D721Med (cell line): ENCODE measurements around the gene COL4A1.

Experiments
- DNase-seq: peaks from one replicate; pipeline ENCODE4 v3.0.0; 2011; ENCODE audit warnings: low spot score; ENCODE audit not compliant: insufficient read length
- FAIRE-seq: peaks from 2 replicates; lab custom pipeline; 2011; peaks lifted over from hg19 to GRCh38; lab: Jason Lieb, UNC
- TF ChIP-seq, protein P1 (sequence below): IDR thresholded peaks from 2 replicates; pipeline ENCODE4 v1.5.1; 2012; ENCODE audit warnings: mild to moderate bottlenecking, control low read depth; ENCODE audit not compliant: insufficient read depth; ENCODE audit errors: missing control alignments

The COL4A1 gene

DNA sequence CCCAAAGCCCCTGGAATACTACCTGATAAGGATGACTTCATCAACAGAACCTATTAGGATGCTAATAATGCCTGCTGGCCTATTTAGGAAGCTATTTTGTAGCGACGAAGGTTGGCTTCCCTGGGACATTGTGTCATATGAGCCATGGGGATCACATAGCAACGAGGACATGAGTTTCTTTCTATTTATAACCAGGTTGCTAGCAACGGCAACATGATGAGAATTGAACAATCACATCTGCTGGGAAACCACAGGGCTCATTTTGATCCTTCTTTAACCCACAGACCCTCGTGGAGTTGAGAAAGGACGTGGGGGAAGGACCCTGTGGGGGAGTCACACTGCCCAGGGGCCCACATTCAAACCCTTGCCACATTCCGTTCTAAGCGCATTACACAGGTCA lies 172.2 kb downstream of the COL4A1 start:
- DNase-seq (no peak), FAIRE-seq (no peak)
- TF ChIP-seq, protein P1, sequence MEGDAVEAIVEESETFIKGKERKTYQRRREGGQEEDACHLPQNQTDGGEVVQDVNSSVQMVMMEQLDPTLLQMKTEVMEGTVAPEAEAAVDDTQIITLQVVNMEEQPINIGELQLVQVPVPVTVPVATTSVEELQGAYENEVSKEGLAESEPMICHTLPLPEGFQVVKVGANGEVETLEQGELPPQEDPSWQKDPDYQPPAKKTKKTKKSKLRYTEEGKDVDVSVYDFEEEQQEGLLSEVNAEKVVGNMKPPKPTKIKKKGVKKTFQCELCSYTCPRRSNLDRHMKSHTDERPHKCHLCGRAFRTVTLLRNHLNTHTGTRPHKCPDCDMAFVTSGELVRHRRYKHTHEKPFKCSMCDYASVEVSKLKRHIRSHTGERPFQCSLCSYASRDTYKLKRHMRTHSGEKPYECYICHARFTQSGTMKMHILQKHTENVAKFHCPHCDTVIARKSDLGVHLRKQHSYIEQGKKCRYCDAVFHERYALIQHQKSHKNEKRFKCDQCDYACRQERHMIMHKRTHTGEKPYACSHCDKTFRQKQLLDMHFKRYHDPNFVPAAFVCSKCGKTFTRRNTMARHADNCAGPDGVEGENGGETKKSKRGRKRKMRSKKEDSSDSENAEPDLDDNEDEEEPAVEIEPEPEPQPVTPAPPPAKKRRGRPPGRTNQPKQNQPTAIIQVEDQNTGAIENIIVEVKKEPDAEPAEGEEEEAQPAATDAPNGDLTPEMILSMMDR: no peak

DNA sequence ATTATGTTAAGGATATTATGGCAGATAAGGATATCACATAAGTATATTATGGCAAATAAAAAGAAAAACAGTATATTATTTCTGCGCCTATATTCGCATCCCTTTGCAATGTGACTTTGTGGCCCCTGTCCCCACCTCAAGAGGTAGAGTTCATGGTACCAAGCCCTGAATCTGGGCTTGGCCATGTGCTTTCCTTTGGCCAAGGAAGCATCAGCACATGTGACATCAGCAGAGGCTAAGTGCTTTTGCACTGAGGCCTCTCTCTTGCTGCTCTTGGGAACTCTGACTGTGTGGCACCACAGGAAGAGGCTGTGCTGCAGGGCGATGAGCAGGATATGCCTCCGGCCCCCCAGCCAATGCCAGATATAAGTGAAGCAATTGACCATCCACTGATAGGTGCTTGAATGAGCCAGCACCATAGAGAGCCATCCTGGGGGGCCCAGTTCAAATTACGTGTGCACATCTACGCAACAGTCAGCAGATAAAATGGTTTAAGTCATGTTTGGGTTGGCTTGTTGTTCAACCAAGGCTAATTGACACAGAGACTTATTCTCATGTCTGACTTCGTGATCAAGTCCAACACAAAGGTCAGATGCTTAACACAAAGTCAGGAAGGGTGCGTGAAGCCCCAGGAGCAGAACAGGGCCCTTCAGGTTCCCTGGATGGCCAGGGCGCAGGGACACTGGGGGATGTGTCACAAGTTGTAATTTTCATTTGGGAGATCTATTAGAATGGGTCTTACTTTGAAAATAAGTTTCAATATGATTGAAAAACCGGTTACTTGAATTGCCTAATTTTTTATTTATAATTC lies 173.3 kb downstream of the COL4A1 start:
- DNase-seq: no peak
- TF ChIP-seq, protein P1: no peak
- no peak for FAIRE-seq

DNA sequence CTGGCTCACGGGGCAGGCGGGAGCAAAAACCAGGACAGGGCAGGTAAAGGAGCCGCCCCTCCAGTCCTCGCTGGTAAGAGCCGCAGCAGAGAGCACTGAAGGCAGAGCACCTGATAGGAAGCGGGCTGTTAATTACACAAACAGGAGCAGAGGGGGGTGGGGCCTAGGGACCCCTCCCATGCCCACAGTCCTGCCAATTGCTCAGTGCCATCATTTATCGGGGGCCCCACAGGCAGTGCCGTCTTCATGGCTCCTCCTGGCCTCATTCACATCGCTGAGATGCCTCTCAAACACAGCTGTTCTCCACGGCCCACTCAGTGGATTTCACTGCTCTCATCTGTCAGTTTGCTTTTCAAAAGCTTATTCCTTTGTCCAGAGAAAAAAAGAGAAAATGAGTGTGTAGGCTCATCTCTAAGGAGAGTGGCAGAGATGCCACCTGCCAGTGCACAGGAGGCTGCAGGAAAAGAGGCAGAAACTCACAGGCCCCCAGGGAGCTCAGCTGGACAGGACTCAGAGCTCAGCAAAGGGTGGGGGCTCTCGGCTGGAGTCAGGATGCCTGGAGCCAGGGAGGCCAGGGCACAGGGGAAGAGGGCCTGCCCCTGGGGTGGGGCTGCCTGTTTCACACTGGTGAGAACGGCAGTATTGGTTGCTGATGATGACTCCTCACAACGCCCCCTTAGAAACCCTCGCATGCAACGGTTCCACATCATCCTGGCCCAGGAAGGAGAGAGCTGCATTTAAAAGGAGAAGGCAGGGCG lies 174.6 kb downstream of the COL4A1 start:
- no peak for FAIRE-seq
- DNase-seq: no peak
- TF ChIP-seq, protein P1: no peak

DNA sequence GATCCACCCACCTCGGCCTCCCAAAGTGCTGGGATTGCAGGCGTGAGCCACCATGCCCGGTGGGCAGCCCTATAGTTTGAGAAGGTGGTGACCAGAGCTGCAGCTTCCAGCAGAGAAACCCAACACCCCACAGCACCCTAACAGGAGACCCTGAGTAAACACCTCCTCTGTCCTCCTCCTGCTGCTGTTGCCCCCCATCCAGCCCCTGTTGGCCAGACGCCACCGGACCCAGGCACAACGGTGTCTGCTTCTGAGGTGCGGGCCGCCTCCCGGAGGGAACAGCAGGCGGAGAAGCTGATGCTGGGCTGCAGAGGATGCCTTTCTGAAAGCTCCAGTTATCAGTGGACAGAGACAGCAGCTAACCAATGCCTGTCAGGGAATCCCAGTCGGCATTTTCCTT lies 175.5 kb downstream of the COL4A1 start:
- DNase-seq (no peak), FAIRE-seq (no peak)
- TF ChIP-seq, protein P1: no peak

DNA sequence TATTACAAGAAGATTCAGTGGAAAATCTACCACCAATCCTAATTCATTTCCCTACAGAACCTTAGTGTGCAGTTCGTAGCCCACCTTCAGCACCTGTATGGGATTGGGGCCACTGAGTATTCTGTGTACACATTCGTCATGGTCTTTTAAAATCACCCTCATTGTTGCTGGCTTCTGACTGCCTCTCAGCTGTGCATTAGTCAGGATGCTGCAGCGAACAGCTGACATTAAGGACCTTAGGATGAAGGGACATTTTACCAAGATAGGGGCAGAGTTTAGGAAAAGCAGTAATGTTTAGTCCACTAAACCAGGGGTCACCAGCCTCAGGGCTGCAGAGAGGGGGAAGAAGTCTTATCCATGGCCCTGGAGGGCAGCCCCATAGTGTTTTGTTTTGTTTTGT lies 176.5 kb downstream of the COL4A1 start:
- FAIRE-seq (no peak), DNase-seq (no peak)
- TF ChIP-seq, protein P1: no peak

DNA sequence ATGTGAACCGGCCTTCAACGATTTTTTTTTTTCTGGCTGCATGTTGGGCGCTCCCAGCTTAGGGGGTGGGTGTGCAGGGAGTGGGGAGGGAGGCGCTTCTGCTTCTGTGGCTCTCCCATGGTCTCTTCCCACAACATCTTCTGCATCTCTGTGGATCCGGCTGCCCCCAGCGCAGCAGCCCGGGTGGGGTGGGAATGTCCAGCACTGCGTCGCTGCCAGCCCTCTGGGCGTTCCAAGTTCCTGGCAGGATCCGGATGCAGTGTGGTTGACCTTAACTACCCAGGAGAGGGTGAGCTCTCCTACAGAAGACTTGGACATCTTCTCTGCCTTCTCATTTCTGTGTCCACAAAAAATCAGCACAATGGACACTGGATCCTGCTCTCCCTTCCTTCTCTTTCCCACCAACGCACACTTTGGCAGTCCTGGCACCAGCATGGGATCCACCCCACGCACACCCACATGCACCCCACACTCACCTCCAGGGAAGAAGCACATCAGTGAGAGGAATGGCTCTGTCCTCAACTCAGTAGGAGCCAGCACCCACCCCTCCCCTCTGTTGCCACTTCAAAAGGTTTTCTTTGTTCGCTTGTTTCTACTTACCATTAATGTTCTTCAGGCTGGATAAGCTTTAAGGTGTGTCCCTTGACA lies 177.3 kb downstream of the COL4A1 start:
- TF ChIP-seq, protein P1: no peak
- DNase-seq (no peak), FAIRE-seq (no peak)
